Large intestine (tissue), 3 donors: ENCODE data around the gene GOSR1. TPM values are rescaled to one million over a fixed set of nuclear protein-coding genes. Genes with fewer than 3 reads are reported as not detected.

Experiments
- DNase-seq, 2 donors: peaks; one replicate each; pipeline versions ENCODE4 v3.0.0 to v3.0.0-alpha.2; 2013
- H3K27ac ChIP-seq: one replicate; pipeline ENCODE4 v1.5.1; 2013; ENCODE audit warnings: low read length
- H3K27me3 ChIP-seq: 2 replicates; pipeline ENCODE4 v1.6.1; 2013; ENCODE audit warnings: low read length; ENCODE audit not compliant: control insufficient read depth, insufficient read depth
- H3K36me3 ChIP-seq: 2 replicates; pipeline ENCODE4 v1.6.1; 2013; ENCODE audit warnings: low read length; ENCODE audit not compliant: control insufficient read depth, insufficient read depth
- H3K4me1 ChIP-seq: one replicate; pipeline ENCODE4 v1.6.1; 2013; ENCODE audit warnings: low read length; ENCODE audit not compliant: control insufficient read depth, insufficient read depth
- H3K4me3 ChIP-seq: one replicate; pipeline ENCODE4 v1.5.1; 2013; ENCODE audit warnings: low read length
- H3K9me3 ChIP-seq: one replicate; pipeline ENCODE4 v1.6.1; 2013; ENCODE audit warnings: mild to moderate bottlenecking, low read depth, low read length, moderate library complexity; ENCODE audit not compliant: control insufficient read depth
- WGBS: methylation state at CpG from one replicate; pipeline ENCODE4 v1.1.5; 2013; ENCODE audit warnings: low lambda C conversion rate; ENCODE audit not compliant: insufficient coverage; 5-methylcytosine and 5-hydroxymethylcytosine counted together
- polyA plus RNA-seq: library from polyadenylated mRNA; unstranded; fragments of 120-200 nt; gene quantifications from one replicate; pipeline ENCODE4 v1.2.1, GENCODE V29; 2013

The GOSR1 gene
- polyA plus RNA-seq, 1 donor, result 44.1 TPM

- H3K36me3 ChIP-seq, result peaks cover 67% of the 10 kb centered on the region
- no peak for DNase-seq
These were observed 18.4 kb downstream of the GOSR1 start for GRCh38 chr17:30495586-30495985.

GRCh38 chr17:30503558-30503957 is 26.4 kb downstream of the GOSR1 start:
- Histone ChIP-seq H3K27ac (no peak overlapping the region), H3K4me3 (no peak overlapping the region), H3K9me3 (no peaks in the 10 kb centered on the region), H3K36me3 (peaks cover 41% of the 10 kb centered on the region), H3K4me1 (no peaks in the 10 kb centered on the region), H3K27me3 (no peaks in the 10 kb centered on the region)
- no peak for DNase-seq
- WGBS, result 100% methylated on average over 3 of the region's 4 CpGs

More at GRCh38 chr17:30495586-30495985, 18.4 kb downstream of the GOSR1 start:
- no peak overlapping the region for H3K27ac ChIP-seq
- no peak overlapping the region for H3K4me3 ChIP-seq
- H3K4me1 ChIP-seq, result no peaks in the 10 kb centered on the region
- no peaks in the 10 kb centered on the region for H3K9me3 ChIP-seq
- no peaks in the 10 kb centered on the region for H3K27me3 ChIP-seq

- DNase-seq, result no peak
- Histone ChIP-seq H3K4me3 (no peak overlapping the region), H3K36me3 (peaks cover 43% of the 10 kb centered on the region), H3K27ac (no peak overlapping the region), H3K9me3 (no peaks in the 10 kb centered on the region), H3K27me3 (no peaks in the 10 kb centered on the region), H3K4me1 (no peaks in the 10 kb centered on the region)
- WGBS, result 100% methylated on average over 1 of the region's 6 CpGs
These were observed 28.7 kb downstream of the GOSR1 start for GRCh38 chr17:30505868-30506417.

DNA sequence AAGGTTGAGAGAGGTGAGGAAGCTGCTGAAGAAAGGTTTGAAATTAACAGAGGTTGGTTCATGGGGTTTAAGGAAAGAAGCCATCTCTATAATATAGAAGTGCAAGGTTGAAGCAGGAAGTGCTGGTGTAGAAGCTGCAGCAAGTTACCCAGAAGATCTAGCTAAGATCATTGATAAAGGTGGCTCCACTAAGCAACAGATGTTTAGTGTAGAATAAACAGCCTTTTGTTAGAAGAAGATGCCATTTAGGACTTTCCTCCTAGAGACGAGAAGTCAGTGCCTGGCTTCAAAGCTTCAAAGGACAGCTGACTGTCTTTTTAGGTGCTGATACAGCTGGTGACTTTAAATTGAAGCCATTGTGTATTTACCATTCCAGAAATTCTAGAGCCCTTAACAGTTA is 29.3 kb downstream of the GOSR1 start:
- Histone ChIP-seq H3K4me3 (no peak overlapping the region), H3K27ac (no peak overlapping the region), H3K36me3 (peaks cover 41% of the 10 kb centered on the region), H3K9me3 (no peaks in the 10 kb centered on the region), H3K4me1 (no peaks in the 10 kb centered on the region), H3K27me3 (no peaks in the 10 kb centered on the region)
- DNase-seq, result no peak
- no CpG with 5 or more reads among the region's 1 CpG for WGBS

DNA sequence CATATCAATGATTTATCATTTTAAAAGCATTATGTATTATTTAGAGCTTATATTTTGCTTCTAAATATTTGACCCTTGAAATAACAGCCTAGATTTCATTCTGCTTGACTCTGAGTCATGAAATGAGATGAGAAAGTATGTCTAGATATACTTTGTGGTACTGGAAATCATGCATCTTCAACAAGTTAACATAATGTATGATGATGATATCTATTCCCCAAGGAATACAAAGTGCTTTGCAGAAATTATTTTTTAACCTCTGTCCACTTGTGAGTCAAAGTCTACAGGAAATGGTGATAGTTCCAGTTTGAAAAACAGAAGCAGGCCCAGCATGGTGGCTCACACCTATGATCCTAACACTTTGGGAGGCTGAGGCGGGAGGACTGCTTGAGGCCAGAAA is 36.1 kb downstream of the GOSR1 start:
- no peak for DNase-seq
- H3K36me3 ChIP-seq, result peaks cover 24% of the 10 kb centered on the region
- no peaks in the 10 kb centered on the region for H3K4me1 ChIP-seq
- no CpG with 5 or more reads among the region's 1 CpG for WGBS
- H3K27ac ChIP-seq, result no peak overlapping the region
- H3K27me3 ChIP-seq, result no peaks in the 10 kb centered on the region
- H3K9me3 ChIP-seq, result no peaks in the 10 kb centered on the region
- H3K4me3 ChIP-seq, result no peak overlapping the region

DNA sequence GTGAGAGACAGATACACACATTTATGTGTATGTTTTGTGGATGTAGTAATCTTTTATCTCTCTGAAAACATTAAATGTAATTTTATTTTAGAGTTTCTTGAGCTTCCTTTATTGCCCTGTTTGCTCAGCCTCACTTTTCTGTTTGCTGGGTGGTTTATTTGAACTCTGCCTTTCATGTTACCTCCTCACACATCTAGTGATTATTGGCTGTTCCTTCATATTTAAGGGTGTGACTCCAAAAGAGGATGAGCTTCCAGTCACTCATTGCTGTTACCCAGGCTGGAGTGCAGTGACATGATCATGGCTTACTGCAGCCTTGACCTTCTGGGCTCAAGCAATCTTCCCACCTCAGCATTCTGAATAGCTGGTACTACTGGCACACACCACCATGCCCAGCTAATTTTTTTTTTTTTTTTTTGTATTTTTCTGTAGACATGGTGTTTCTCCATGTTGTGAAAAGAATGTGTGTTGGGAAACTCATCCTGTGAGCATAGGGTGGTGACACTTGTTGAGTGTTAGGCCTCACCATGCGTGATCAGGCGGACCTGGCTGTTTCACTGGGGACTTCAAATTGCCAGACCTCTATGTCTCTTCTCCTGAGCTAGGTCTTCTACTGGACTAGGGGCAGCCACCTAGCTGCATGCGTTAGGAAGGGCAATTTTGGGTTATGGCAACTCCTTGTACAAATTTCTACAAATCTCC is 37.8 kb downstream of the GOSR1 start:
- no peaks in the 10 kb centered on the region for H3K27me3 ChIP-seq
- no peaks in the 10 kb centered on the region for H3K4me1 ChIP-seq
- H3K9me3 ChIP-seq, result no peaks in the 10 kb centered on the region
- H3K4me3 ChIP-seq, result no peak overlapping the region
- peaks cover 28% of the 10 kb centered on the region for H3K36me3 ChIP-seq
- DNase-seq, result no peak
- WGBS, result no CpG with 5 or more reads among the region's 3 CpGs
- H3K27ac ChIP-seq, result no peak overlapping the region

DNA sequence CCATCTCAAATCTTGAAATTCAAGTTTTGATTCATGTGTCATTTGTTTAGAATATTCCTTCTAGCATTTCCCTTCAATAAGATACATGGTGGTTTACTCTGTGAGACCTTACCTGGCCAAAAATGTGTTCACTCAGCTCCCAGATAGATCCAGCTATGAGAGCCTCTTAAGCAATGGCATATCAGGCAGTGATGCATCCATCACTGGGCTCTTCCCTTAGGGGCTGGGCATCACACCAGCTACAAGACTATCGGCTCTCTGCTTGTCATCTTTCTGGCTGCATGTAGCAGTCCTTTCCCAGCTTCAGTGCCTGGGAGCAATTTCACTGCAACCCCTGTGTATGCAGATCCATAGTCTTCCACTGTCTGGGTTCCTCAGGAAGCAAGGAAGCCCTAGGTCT is 40.6 kb downstream of the GOSR1 start:
- no peak overlapping the region for H3K4me3 ChIP-seq
- no peak for DNase-seq
- H3K9me3 ChIP-seq, result peaks cover 2% of the 10 kb centered on the region
- H3K27ac ChIP-seq, result no peak overlapping the region
- no peaks in the 10 kb centered on the region for H3K4me1 ChIP-seq
- 100% methylated on average over 1 of the region's 1 CpG for WGBS
- H3K27me3 ChIP-seq, result no peaks in the 10 kb centered on the region
- peaks cover 46% of the 10 kb centered on the region for H3K36me3 ChIP-seq

DNA sequence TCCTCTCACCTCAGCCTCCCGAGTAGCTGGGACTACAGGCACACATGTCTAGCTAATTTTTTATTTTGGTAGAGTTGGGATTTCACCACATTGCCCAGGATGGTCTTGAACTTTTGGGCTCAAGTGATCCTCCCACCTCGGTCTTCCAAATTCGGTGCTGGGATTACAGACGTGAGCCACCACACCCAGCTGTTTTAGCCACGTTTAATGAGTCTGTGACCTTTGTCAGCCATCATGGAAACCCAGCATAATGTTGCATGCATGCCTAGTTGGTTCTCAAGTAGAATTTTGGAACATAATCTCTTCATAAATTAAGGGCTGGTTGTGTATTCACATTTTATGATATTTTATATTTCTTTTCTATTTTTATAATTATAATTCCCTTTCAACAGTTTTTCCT is 42.0 kb downstream of the GOSR1 start:
- Histone ChIP-seq H3K27me3 (no peaks in the 10 kb centered on the region), H3K27ac (no peak overlapping the region), H3K9me3 (peaks cover 8% of the 10 kb centered on the region), H3K4me1 (no peaks in the 10 kb centered on the region), H3K36me3 (peaks cover 41% of the 10 kb centered on the region), H3K4me3 (no peak overlapping the region)
- DNase-seq, result no peak
- no CpG with 5 or more reads among the region's 5 CpGs for WGBS

DNA sequence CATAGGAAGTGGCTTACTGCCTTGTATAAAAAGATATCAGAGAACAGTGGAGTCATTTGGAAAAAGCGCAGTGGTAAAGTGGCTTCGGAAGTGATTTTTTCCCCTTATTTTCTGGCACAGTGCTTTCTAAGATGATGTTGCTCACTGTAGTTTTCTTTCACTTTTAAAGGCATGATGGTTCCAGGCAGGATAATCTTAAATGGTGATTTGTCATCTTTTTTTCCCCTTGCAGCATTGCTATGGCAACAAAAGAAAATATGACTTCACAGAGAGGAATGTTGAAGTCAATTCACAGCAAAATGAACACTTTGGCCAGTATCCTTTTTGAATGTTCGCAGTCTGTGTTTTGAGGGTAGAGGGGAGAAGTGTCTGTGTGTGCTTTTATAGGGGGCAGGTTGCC is 42.5 kb downstream of the GOSR1 start:
- peak in 1 of 2 donors; percentile 24 for DNase-seq
- Histone ChIP-seq H3K4me3 (no peak overlapping the region), H3K9me3 (peaks cover 8% of the 10 kb centered on the region), H3K27ac (no peak overlapping the region), H3K36me3 (peaks cover 41% of the 10 kb centered on the region), H3K27me3 (no peaks in the 10 kb centered on the region), H3K4me1 (no peaks in the 10 kb centered on the region)
- WGBS, result no CpG with 5 or more reads among the region's 3 CpGs

DNA sequence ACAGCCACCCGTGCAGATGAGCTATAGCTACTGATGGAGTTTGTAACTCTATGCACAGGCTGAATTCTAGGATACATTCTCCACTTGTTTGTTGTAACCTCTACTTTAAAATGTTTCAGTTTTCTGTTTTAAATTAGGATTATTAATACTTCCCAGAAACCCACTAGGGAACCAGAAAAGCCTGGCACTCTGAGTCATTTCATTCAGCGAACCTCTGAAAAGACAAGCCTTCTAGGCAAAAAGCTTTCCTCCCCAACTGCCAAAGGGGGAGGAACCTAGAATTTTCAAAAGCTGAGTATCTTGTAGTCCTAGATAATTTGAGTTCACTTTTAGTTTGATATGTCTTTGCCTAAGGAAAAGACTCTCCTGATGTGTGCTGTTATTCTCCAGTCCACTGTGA is 43.2 kb downstream of the GOSR1 start:
- Histone ChIP-seq H3K4me3 (no peak overlapping the region), H3K27me3 (no peaks in the 10 kb centered on the region), H3K9me3 (peaks cover 8% of the 10 kb centered on the region), H3K27ac (no peak overlapping the region), H3K4me1 (no peaks in the 10 kb centered on the region), H3K36me3 (peaks cover 38% of the 10 kb centered on the region)
- no peak for DNase-seq
- WGBS, result no CpG with 5 or more reads among the region's 2 CpGs

GRCh38 chr17:30520882-30521281 is 43.7 kb downstream of the GOSR1 start:
- Histone ChIP-seq H3K36me3 (peaks cover 37% of the 10 kb centered on the region), H3K4me3 (no peak overlapping the region), H3K9me3 (peaks cover 8% of the 10 kb centered on the region), H3K4me1 (no peaks in the 10 kb centered on the region), H3K27me3 (no peaks in the 10 kb centered on the region), H3K27ac (no peak overlapping the region)
- WGBS, result no CpG with 5 or more reads among the region's 1 CpG
- no peak for DNase-seq
